ENCODE results near the gene CACNB2.

The CACNB2 gene

GRCh38 chr10:18140149-18140956 is at the start of gene CACNB2:
TSS of gene CACNB2 (plus strand) at chr10:18140424.
- DNase-seq (ENCODE audit: low read depth in 2 of 2): no peak

GRCh38 chr10:18094332-18094731 is 45.9 kb upstream of the CACNB2 start:
- no peak for DNase-seq (ENCODE audit: low read depth in 2 of 2)

DNA sequence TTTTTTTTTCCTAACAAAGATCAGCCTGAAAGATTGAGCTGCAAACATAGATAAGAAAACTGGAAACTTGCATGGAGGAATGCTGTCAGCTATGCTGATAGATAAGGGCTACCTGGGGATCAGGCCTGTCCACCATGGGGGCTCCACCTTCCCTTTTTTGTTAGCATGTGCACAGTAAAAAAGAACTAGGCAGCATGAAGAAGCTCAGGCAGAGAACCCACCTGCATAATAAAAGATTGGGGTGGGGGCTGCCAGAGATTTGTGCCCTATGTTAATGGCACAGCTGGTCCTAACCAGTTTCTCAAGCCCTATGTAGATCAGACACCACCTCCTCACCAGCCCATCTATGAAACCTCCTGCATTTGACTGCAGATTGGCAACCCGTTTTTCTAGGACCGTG is 45.4 kb upstream of the CACNB2 start:
- DNase-seq (ENCODE audit: low read depth in 2 of 2): no peak

GRCh38 chr10:18097524-18097923 is 42.7 kb upstream of the CACNB2 start:
- DNase-seq (ENCODE audit: low read depth in 2 of 2): no peak

- no peak for DNase-seq (ENCODE audit: low read depth in 2 of 2)
Measured at GRCh38 chr10:18098201-18098600, 42.0 kb upstream of the CACNB2 start.

DNA sequence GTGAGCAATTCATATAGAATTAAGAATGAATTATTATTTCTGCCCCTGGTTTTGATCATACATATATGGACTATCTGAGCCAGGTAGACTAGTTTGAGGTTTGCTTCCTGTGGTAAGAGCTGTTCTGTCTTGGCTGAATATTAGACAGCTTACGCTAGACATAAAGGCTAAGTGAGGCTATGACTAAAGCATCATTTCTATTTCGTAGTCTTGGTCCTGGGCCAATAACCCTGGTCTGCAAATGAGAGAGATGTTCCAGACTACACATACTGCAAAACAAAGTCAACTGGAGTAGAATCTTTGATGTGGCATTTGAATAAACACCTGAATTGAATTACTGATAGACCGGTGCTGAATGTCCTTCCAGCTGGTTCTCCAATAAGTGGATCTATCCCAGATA is 40.8 kb upstream of the CACNB2 start:
- no peak for DNase-seq (ENCODE audit: low read depth in 2 of 2)

DNA sequence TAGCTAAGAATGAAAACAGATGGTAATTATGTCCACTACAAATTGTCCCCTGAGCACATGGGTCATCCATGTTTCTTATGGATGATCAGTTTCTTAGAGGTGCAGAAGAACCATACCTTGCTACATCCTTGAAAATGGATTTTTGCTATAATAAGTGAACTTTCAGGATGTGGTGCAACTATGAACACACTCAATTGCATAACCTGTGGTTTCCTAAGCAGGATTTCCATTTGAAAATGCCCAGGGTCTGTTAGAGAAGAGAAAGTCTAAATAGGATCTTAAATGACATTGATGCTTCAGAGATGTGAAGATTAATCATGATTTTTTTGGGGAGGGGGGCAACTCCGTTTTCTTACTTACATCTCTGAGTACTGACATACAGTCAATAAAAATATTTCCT is 39.6 kb upstream of the CACNB2 start:
- no peak for DNase-seq (ENCODE audit: low read depth in 2 of 2)

GRCh38 chr10:18102404-18102803 is 37.8 kb upstream of the CACNB2 start:
- DNase-seq (ENCODE audit: low read depth in 2 of 2): no peak

DNA sequence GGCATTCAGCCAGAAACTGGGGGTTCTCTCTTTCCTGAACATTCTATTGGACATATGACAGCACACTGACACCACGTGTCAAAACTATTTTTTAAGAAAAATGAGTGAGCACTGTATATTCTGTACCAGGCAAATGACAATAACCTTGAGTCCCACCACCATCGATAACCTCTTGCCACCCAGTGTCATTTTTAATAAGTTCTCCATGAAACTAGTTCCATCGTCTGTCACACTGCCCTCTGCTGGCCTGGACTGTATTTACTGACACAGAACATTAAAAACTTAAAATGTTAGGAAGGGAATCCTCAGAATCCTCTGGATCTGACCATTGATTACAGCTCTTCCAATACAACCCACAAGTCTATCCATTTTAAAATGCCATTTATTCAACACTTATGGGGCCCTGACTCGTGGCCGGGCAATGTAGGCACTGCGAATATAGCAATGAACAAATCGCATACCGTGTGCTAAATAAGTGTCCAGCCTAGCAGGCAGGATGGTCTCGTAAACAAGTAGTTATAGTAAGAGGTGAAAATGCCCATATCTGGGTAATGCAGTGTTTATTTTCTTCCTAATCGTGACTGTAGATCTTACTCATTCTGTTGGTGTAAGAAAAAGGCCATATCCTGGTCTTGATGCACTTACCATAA is 35.9 kb upstream of the CACNB2 start:
- no peak for DNase-seq (ENCODE audit: low read depth in 2 of 2)

DNA sequence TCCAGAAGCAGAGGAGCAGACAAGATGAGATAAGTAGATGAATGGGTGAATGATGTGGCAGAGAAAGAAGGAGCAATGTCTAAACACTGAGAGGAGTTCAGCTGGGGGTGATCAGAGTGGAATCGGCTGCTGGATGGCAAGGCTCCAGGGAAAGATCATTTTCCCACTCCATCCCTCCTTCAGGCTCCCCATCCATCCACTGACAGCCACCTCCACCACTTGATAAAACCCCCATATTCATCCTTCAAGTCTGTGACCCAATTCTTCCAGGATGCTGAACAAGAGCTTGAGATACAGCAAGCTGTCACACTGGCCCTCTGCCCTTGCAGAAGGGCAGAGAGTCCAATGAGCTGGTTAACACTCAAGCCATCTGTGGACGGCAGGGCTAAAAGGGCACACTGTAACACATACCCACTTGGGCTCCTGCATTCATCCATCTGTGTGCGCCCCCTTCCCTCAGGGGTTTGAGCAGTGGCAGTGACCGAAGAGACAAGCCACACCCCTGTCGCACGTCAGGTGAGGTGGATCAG is 30.8 kb upstream of the CACNB2 start:
- DNase-seq (ENCODE audit: low read depth in 2 of 2): no peak

DNA sequence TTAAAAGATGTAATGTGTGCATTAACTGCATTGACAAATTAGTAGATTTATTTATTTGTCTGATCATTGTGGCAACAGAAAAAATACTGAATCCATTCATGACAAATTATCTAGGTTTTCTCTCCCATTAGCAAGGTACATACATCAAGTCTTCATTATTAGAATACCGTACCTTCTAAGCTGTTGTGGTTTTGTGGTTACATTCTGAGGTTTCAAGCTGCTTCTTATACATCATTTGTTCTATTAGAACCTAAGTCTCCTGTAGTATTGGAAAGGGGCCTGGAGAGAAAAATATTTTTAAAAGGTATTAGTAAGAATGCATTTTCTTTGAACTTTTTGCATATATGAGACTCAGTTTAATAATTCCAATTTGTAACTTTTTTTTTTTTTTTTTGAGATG is 26.3 kb upstream of the CACNB2 start:
- no peak for DNase-seq (ENCODE audit: low read depth in 2 of 2)

DNA sequence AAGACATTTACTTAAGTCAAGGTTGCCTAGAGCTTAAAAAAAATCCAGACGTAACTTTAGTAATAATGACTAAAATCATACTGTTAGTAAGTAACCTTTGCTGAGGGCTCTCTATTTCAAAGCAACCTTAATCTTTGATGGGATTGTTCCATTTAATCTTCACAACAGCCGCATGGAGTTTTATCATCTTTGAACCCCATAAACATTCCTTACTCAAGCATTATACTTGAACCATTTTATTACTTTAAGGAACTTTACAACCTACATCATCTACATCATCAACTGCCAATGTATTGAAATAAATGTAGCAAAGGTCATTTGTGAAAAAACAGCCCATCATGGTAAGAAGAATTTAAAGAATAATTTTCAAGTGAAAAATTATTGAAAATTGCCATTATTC is 22.9 kb upstream of the CACNB2 start:
- no peak for DNase-seq (ENCODE audit: low read depth in 2 of 2)

GRCh38 chr10:18122753-18123152 is 17.5 kb upstream of the CACNB2 start:
- no peak for DNase-seq (ENCODE audit: low read depth in 2 of 2)

GRCh38 chr10:18133046-18133445 is 7.2 kb upstream of the CACNB2 start:
- no peak for DNase-seq (ENCODE audit: low read depth in 2 of 2)

DNA sequence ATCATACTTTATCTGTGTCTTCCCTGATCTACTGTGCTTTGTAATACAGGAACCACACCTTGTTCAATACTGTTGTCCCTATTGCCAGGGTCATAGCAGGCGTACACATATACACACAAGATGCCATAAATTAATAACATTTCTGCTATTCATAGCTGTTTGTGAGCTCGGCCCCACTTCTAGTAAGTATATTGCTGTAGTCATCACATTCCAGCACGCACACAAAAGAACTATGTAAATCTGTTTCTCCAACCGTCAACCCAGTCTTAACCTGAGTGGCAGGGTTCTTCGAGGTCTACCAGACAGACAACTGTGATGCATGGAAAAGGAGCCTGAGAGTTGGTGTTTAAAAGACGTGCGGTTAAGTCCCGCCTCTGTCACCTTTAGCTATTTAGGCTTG is 5.7 kb upstream of the CACNB2 start:
- no peak for DNase-seq (ENCODE audit: low read depth in 2 of 2)

- DNase-seq (ENCODE audit: low read depth in 2 of 2): no peak
Measured at GRCh38 chr10:18134921-18135320, 5.3 kb upstream of the CACNB2 start.

- no peak for DNase-seq (ENCODE audit: low read depth in 2 of 2)
Measured at GRCh38 chr10:18136073-18136791, 4.0 kb upstream of the CACNB2 start.

DNA sequence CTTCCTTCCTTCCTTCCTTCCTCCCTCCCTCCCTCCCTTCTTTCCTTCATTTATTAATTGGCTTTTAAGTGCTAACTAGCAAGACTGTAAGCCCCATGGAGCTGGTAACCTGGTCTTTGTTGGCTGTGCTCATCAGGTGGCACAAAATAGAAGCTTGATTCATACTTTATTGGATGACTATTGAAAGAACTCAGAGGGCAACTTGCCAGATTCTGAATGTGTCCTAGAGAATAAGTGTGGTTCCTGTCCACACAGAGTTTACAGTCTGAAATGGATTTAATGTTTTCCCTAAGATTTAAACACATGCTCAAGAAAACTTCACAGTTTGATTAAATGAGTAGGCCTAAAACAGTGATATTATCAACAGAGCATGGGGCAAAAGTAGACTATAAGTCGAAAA is 3.1 kb upstream of the CACNB2 start:
- no peak for DNase-seq (ENCODE audit: low read depth in 2 of 2)

DNA sequence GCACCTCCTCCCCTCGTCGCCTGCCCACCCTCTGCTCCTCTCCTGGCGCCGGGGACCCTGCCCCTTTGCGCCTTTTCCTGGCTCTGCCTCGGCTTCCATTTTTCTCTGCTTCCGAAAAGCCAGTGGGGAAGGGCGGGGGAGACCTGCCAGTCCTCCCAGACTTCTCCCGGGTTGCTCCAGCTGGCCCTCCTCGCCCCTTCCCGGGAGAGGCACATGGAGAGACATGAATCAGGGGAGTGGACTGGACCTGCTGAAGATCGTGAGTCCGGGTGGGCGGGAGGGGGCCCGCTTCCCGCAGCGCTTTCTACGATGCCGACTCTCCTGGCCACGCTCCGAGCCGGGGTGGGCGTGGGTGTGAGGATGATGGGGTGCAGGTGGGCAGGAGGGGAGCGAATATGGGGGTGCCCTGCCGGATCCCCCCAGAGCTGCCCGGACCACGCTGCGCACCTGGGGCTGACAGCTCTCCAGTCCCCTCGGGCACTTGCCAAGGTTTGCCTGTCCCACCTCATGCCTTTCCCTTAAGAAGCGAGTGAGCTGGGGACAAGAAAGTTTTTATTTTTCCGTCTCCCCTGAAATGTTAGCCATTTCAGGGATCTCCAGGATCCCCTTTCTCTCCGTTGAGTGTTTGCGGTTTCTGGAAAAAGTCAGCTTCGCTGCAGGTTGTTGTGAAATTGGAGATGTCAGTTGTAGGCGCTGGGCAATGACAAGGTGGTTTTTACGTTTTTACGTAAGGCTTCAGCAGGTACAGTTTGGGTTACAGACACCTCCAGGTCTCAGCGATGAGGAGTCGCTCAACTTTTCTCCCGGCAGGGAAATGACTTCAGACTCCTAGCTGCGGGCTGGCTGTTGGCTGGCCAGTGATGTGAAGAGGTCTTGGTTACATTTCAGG is 977 bp downstream of the CACNB2 start:
- no peak for DNase-seq (ENCODE audit: low read depth in 2 of 2)

DNA sequence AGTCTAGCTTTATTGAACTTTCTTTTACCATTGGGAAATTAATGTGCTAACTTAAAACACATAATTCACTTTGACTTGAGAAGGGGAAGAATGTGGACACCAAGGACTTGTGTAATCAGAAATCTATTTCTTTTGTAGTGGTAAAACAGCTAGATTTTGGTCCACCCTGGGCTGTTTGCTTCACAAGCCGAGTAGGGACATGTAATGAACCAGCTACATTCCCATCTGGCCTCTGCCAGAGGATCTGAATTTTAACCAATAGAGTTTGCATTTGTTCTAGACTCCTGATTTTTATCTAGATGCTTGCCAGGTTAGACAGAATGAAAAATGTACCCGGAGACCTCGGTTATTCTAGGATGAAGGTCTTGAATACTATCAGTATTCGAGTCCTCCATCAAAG is 1.9 kb downstream of the CACNB2 start:
- no peak for DNase-seq (ENCODE audit: low read depth in 2 of 2)

GRCh38 chr10:18144396-18144795 is 4.2 kb downstream of the CACNB2 start:
- DNase-seq (ENCODE audit: low read depth in 2 of 2): no peak

GRCh38 chr10:18144928-18145327 is 4.7 kb downstream of the CACNB2 start:
- no peak for DNase-seq (ENCODE audit: low read depth in 2 of 2)
